HG02759 (cell line): Measurements from ENCODE around the gene ESR2.

Experiments
- ATAC-seq: cut with Tn5 transposase; IDR thresholded peaks from one replicate; pipeline ENCODE4 v1.9.1; 2021; ENCODE audit warnings: mild to moderate bottlenecking, moderate library complexity; ENCODE audit not compliant: unreplicated experiment

The ESR2 gene

GRCh38 chr14:64092940-64093339 is 201.2 kb downstream of the ESR2 start:
- no peak for ATAC-seq

GRCh38 chr14:64092338-64092737 is 201.8 kb downstream of the ESR2 start:
- no peak for ATAC-seq

GRCh38 chr14:64091217-64091616 is 203.0 kb downstream of the ESR2 start:
- ATAC-seq, result no peak

GRCh38 chr14:64089920-64090319 is 204.3 kb downstream of the ESR2 start:
- no peak for ATAC-seq

- ATAC-seq, result no peak
These were observed 205.6 kb downstream of the ESR2 start for GRCh38 chr14:64088647-64088964.

- no peak for ATAC-seq
These were observed 211.3 kb downstream of the ESR2 start for GRCh38 chr14:64082837-64083236.

GRCh38 chr14:64081174-64081746 is 212.9 kb downstream of the ESR2 start:
- ATAC-seq, result no peak

- ATAC-seq, result no peak
These were observed 213.7 kb downstream of the ESR2 start for GRCh38 chr14:64080452-64080851.

GRCh38 chr14:64075613-64076005 is 218.6 kb downstream of the ESR2 start:
- no peak for ATAC-seq

GRCh38 chr14:64074961-64075612 is 219.1 kb downstream of the ESR2 start:
- no peak for ATAC-seq

GRCh38 chr14:64069634-64070359 is 224.4 kb downstream of the ESR2 start:
- no peak for ATAC-seq

- ATAC-seq, result no peak
These were observed 229.7 kb downstream of the ESR2 start for GRCh38 chr14:64064447-64064846.

GRCh38 chr14:64062381-64063115 is 231.6 kb downstream of the ESR2 start:
- ATAC-seq, result no peak

- no peak for ATAC-seq
These were observed 232.5 kb downstream of the ESR2 start for GRCh38 chr14:64061706-64062105.

GRCh38 chr14:64061115-64061514 is 233.1 kb downstream of the ESR2 start:
- no peak for ATAC-seq

GRCh38 chr14:64060648-64061096 is 233.5 kb downstream of the ESR2 start:
- no peak for ATAC-seq

- ATAC-seq, result no peak
These were observed 234.0 kb downstream of the ESR2 start for GRCh38 chr14:64060199-64060545.

GRCh38 chr14:64059454-64060198 is 234.5 kb downstream of the ESR2 start:
- ATAC-seq, result no peak

GRCh38 chr14:64053694-64054669 is 240.2 kb downstream of the ESR2 start:
- no peak for ATAC-seq
